ENCODE results near the gene ACTR1B.
"Not testable (repeated sequence)": the region's sequence is repeated elsewhere in the genome, so short reads cannot be mapped to it uniquely, and the experiment has no call there.

Gene ACTR1B

DNA sequence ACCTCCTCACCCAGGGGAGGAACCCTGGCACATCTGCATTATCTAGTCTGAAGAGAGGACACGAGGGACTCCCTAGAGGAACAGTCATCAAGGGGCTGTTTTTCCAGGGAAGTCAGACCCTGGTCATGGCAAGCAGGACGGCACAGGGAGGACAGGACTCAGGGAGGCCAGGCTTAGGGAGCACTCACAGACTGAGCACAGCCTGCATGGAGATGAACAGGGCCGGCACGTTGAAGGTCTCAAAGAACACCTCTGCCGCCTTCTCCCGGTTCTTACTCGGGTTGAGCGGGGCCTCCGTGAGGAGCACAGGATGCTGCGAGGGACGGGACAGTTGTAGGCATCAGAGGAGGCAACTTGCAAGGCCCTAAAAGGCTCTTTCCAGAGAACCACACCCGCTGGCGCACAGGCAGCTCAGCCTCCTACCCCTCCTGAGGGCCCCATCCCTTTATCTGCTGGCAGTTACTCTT, 5.1 kb downstream of the ACTR1B start:
- DNase-seq (ENCODE audit: low read depth in 2 of 2), result no peak

DNA sequence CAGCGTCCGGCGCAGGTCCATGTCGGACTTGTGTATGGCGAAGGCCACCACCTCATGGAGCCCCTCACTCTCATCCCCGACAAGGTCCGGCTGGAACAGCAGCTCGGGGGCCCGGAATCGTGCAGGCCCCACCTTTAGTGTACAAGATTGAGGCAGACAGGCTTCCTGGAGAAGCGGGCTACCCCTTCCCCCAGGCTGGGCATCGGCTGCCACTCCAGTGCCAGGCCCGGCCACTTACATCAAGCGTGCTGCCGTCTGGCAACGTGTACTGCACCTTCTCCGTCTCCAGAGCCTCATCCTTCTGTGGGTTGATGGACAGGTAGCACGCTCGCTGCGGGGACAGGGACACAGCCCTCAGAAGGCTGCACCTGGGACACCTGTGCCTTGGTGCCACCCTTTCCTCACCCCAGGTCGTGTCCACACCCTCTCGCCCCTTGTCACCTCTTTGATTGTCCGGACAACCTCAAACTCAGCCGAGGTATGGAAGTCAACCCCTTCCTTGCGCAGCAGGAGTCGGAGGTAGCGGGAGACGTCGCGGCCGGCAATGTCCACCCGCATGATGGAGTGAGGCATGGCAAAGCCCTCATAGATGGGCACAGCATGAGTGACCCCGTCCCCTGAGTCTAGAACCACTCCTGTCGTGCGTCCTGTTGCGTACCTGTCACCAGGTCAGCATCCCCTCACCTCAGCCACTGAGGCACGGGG, 5.7 kb downstream of the ACTR1B start:
- DNase-seq (ENCODE audit: low read depth in 2 of 2), result no peak

DNA sequence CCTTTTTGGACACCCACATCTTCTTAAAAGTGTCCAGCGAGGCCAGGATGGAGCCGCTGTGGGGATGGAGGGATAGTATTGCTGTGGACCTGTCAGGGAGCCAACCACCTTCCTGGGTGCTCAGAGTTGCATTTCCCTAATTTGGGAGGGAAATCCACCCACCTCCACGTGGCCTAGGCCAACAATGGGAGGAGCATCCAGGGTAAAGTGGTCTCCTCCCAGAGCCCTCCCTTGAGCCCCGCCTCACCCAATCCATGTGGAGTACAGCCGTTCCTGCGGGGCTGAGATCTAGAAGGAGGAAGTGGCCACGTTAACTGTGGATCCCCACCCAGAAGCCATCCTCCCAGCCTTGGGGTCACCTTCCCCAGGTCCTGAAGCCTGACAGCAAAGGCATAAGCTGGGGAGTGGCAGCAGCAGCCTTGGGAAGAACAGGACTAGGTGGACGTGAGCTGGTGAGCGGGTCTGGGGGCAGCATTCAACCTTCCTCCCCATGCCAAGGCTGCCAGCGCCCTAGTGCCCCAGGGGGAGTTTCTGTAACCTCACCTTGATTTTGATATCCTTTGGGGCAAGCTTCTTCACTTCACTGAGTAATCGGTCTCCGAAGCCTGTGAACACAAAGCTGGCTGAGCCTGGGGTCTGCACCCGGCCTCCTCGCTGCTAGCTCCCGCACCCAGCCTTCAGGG, 6.8 kb downstream of the ACTR1B start:
- DNase-seq (ENCODE audit: low read depth in 2 of 2), result no peak

DNA sequence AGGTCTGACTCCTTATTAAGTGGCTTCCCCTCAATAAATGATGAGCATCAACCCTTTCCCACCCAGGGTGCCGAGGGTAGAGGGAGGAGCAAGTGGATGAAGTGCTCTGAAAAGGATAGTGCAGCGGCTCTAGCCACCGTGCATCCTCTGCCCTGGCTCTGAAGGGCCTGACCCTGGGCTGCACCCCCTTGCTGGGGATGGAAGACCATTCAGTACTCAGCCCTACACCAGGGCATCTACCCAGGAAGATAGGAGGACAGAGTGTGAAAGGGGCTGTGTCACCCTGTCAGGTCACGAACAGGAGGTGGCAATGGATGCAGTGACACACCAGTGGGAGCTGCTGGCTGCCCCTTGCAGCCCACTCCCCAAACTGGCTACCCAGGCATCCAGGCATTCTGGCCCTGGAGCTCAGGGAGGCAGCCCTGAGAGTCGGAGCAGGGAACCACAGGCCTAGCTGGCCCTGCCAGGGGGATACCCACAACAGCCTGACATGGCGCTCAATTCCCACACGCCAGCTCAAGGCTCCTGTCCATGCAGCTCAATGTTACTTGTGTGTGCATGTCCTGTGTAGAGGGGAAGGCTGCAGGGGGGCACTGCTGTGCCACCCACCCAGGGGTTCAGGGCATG, 7.6 kb downstream of the ACTR1B start:
- no peak for DNase-seq (ENCODE audit: low read depth in 2 of 2)

DNA sequence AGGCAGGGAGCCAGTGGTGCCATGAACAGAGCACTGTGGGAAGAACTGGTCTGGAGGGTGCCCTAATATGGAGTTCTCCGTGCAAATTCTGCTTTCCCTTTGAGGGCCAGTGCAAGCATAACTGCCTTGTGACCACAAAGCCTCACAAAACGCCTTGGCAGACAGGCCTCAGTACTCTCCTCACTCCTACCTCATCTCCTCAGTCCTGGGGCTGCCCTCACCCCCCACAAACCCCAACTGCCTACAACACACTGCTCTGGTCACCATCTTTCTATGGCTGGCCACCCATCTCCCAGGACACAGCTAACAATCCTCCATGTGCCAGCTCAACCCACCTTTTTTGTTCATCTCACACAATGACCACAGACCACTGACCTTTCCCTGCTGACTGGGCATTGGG, 9.1 kb downstream of the ACTR1B start:
- no peak for DNase-seq (ENCODE audit: low read depth in 2 of 2)

DNA sequence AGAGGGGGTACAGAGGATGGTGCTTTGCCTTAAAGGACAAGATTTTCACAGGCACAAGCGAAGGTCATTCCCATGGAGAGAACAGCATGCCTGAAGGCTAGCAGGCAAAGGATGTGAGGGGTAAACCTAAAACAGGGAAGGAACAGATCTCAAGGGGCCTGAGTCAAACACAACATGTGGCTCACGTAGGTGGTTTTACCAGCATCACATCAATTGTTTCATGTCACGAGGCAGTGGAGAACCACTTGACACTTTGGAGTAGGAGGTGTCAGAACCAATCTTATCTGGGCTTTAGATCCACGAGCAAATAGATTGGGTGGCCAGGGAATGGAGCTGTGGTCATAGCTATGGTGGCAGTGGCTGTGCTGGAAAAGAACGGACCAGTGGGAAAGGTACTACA, 9.5 kb downstream of the ACTR1B start:
- DNase-seq (ENCODE audit: low read depth in 2 of 2), result no peak

DNA sequence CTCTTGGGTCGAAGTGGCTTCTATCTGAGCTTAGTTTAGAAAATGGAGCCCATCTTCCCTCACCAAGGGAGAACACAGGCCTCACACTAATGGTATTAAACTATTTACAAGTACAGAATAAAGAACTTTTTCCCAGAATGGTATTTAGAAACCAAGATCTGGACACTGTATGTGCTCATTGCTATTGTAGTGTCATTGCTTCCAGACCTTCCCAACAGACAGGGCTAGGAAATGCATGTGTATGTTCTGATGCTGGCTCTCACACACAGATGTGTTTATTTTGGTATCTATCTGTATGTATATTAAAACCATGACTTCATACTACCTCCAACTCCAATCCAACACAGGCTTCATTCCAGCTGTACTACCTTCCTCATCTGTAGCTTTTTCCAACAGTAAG, 10.0 kb downstream of the ACTR1B start:
- DNase-seq (ENCODE audit: low read depth in 2 of 2), result no peak

DNA sequence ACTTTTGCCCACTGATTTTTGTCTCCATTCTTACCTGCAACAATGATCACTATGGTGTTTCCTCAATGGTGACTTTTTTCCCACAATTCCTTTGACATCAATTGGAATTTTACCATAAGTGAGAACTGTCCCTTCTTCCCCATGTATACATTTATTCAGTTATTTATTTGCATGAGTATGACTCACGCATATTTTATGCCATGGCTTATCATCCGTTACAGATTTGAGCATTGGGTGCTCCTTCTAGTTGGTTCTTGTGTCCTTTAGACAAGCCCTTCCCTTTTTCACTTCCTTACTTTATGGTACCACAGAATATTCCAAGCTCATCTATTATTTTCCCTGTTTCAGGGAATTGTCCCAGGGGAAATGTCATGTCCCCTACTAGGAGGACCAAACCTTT, 10.4 kb downstream of the ACTR1B start:
- DNase-seq (ENCODE audit: low read depth in 2 of 2), result no peak

DNA sequence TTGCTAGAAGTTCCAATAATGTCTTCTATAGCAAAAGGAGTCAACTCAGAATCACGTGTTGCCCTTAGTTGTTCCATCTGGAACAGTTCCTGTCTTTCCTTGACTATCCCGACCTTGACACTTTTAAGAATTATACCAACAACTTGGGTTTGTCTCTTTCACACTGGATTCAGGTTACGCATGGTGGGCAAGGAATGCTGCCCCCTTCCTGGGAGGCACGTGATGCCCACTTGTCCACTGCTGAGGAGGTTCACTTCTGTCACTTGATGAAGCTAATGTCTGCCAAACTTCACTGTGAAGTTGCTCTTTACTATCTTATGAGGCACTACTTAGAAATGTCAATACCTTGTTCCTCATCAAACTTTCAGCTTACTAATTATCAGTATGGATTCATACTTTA, 12.7 kb downstream of the ACTR1B start:
- no peak for DNase-seq (ENCODE audit: low read depth in 2 of 2)

DNA sequence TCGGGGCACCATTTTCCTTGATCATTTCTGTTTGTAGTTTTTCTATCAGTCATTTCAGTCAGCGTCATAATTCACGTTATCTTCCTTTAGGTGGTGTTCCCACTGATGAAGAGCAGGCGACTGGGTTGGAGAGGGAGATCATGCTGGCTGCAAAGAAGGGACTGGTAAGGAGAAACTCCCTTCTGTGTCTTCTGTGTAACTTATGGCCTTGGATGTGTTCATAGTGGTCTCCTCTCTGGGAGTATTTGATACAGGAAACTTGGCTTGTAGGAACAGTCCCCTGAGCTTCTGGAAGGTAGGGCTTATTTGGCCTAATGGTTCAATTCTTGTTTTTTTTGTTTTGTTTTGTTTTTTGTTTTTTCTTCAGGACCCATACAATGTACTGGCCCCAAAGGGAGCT, 16.9 kb downstream of the ACTR1B start:
- no peak for DNase-seq (ENCODE audit: low read depth in 2 of 2)

DNA sequence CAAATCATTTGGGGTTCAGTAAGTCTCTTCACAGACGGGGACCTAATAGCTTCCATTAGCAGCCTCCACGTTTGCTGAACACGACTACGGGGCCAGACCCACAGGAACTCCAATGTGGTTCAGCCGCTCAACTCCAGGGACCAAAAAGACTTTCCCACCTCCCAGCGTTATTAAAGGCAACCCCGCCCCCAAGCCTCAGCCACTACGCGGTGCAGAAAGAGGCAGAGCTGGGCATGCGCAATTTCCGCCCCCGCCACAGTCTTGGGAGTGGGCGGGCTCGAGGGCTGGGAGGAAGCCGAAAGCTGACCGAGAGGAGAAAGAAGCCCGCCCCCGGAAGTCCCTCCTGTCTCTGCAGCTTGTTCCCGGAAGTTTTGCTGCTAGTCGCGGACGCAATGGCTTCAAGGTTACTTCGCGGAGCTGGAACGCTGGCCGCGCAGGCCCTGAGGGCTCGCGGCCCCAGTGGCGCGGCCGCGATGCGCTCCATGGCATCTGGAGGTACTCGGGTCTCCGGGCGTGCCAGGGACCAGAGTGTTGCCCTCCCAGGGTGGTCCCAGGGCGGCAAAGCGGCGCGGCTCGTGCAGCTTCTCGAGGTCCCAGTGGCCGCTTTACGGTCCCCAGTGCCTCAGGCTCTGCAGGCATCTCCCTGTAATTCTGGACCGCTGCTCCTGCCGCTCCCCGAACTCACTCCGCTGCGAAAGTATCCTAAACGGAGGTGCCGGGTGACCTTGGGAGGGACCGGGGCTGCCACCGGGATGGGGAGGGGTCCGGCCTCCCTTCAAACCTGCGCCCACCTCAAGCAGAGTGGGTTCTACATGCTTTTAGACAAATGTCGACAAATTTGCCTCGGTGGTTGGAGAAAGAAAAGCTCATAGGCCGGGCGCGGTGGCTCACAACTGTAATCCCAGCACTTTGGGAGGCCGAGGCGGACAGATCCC, 17.9 kb downstream of the ACTR1B start, which contains the start of gene COX5B:
Gene COX5B, plus strand, starts transcription at position 368 of the 935 bp plus-strand sequence. Its CDS starts 25 bp downstream, at position 393.
- peak; percentile 95 to 96 for DNase-seq (ENCODE audit: low read depth in 2 of 2)

DNA sequence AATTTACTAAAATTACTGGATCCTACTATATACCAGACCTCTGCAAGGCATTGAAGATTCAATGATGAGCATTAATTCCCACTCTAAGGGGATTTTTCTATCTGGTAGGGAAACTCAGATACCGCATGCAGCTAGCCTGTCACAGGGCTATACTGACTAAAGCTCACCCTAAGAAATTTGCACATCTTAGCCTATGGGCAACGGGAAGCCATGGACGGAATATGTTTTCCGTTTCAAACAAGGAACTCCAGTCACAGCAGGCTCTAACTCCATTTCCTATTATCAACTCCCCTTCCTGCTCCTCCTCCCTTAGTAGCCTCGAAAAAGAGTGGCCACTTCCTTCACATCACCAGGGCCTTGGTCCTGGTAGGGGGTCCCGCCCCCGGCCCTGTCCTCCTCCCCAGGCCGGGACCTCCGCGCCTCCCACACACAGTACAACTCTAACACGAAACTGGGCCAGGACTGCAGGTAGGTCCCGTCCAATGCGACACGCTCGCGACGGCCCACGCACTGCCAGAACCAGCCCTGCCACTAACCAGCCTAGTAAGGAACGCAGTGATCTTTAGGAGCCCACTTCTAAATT, 18.6 kb downstream of the ACTR1B start:
- peak in 1 of 2 donors; percentile 26 for DNase-seq (ENCODE audit: low read depth in 2 of 2)

DNA sequence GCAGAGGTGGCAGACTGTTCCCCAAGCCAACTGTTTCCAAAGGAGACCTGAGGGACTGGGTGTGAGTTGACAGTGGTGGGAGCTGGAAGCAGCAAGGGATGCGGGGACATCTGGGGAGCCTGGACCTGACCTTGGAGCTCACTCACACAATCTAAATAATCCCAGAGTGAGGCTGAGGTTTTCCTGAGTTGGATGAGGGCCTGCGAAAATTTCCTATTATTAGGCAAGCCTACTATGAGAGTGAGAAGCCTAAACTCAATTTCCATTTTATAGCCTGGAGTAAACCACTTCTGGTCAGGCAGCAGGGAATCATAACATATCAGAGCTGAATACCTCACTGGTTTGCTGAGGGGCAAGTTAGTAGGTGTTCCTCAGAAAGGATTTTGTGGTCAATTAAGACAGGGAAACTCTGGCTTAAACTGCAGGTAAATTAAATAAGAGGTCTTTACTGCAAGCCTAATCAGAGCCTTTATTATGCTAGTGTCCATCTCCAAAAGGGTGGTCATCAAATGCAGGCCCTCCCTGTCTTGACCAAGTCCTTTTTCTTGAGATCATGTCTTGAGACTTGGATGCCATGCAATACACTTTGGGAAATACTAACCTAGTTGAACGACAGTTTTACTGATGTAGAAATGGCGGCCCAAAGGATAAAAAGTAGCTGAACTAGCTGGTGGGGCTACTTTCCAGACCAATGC, 19.7 kb downstream of the ACTR1B start:
- no peak for DNase-seq (ENCODE audit: low read depth in 2 of 2)

DNA sequence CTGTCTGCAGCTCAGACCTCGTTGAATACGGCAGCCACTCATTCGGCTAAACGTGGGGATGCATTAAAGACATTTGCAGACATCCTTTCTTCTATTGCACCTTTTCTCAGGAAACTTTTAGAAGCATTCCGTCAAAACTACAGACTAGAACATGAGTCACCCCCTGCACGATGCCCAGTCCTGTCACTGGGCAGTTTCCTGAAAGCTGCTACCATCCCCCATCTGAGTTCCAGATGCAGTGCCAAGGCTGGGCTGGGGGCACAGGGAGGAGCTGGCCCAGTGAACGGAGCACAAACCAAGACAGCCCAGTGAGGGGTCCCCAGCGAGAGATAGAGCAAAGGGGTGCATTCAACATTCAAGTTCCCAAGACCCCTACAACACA, 37.8 kb downstream of the ACTR1B start:
- DNase-seq (ENCODE audit: low read depth in 2 of 2), result not testable (repeated sequence)

DNA sequence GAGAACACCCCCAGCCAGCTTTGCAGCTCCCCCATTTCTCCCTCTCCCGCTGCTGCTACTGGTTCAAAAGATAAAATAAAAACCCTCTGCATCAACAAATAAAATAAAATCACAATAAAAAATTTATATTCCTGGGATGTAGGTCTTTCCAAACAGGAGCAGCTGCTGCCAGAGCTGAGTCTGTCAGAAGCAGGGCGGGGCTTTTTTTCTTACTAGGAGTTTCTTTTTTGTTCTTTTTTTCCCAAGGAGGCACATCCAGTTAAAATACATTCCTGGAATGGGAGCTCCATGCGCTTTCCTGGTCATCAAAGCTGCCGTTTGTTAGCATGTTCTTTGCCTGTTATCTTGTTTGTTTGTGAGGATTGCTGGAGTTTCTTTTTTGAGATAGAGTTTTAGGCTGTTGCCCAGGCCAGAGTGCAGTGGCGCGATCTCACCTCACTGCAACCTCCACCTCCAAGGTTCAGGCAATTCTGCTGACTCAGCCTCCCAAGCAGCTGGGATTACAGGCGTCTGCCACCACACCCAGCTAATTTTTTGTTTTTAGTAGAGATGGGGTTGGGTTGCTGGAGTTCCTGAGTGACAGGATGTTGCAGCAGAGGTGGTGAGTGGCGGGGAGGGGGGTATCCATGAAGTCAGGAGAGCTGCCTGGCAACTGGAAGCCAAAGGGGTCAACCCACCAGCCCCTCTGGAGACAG, 38.3 kb downstream of the ACTR1B start:
- not testable (repeated sequence) for DNase-seq (ENCODE audit: low read depth in 2 of 2)

DNA sequence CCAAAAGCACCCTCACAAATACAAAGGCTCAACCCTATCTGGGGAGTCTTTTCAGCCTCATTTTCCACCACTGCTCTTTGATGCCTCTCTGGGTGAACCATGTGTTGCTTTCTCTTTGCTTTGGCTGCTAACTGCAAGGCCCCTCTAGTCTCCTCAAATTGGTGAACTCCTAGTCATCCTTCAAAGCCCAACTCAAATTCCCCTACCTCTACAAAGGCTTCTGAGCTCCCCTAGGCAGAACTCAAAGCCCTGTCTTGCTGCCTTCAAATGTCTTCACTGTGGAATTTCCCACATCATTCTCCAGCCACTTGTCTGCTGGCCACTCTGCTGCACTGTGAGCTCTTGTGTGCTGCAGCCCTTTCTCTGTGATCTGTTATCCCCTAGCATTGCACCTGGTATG, 40.9 kb downstream of the ACTR1B start:
- DNase-seq (ENCODE audit: low read depth in 2 of 2), result not testable (repeated sequence)

DNA sequence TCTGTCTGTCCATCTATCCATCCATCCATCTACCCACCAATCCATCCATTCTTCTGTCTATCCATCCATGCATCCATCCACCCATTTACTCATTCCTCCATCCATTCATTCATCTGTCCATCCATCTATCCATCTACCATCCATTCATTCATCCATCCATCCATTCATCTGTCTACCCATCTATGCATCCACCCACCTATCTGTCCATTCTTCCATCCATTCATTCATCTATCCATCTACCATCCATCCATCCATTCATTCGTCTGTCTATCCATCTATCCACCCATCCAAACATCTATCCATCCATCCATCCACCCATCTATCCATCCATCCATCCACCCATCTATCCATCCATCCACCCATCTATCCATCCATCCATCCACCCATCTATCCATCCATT, 43.4 kb downstream of the ACTR1B start:
- not testable (repeated sequence) for DNase-seq (ENCODE audit: low read depth in 2 of 2)

DNA sequence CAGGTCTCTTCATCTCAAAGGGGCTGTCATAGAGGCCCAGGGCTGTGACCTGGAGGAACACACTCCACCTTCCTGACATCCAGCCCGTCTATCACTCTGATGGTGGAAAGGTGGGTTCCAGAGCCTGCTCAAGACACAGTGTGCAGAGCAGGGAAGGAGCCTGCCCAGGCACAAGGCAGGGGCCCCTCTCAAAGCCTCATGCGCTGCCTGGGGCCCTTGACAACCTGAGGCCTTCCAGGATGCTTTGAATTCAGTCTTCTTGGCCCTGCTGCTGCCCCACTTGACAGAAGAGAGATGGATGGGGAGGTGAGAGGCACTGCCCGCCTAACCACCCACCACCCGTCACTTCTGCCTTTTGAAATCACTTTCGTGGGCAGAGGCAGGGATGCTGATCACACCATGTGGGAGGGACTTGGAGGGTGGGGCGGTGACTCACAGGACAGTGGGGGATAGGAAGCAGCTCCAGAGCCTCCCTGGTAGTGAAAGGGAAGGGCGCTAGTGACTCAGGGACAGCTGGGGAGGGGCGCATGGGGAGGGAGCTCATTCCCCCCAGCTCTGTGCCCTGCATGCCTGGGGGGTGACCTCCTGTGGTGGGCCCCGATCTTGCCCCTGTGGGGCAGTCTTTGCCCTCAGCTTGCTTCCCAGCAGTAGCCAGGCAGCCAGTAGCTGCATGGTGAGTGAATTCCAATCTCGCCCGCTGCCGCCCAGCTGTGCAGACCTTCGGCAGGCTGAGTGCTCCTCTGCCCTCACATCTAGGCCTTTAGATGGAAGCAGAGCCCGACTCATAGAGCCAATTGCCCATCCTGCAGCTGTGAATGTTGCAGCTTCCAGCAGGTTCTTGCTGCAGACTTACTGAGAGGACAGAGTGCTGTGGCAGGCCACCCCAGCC, 44.7 kb downstream of the ACTR1B start:
- DNase-seq (ENCODE audit: low read depth in 2 of 2), result not testable (repeated sequence)

DNA sequence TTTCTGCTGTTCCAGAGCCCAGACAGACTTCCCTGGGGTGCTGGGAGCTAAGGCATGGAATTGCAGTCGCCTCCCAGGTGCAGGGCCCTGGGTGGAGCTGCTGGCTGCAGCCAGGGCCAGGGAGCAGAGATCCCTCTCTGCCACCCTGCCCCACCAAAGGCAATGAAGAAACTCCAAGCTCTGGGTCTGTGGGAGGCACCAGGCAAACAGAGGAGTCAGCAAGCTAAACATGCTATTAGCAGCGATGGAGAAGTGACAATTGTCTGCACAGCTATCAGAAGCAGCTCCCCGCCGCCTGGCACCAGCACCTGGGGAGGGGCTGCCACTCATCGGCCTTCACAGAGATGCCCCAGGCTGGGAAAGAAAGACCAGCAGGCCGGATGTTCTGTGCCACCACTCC, 45.9 kb downstream of the ACTR1B start:
- no peak for DNase-seq (ENCODE audit: low read depth in 2 of 2)
